ENCODE data around the gene LPP. TPM values are rescaled to one million over a fixed set of nuclear protein-coding genes. Genes with fewer than 3 reads are reported as not detected.

The LPP gene
- total RNA-seq, 1 experiment from 2014 or later = 54.0 TPM

- H3K27me3 ChIP-seq (ENCODE audit: insufficient read depth, low read length) = no peaks in the 10 kb centered on the region
- no peaks in the 10 kb centered on the region for H3K9me2 ChIP-seq (ENCODE audit: insufficient read depth)
- no peaks in the 10 kb centered on the region for H3K36me3 ChIP-seq (ENCODE audit: control insufficient read depth in 1 of 2, insufficient read depth in 2 of 2, low read length in 2 of 2)
- 0 out of 4 replicates have a peak, but pooled peaks cover 0 to 4% of the 10 kb centered on the region in 2 experiments for H3K4me1 ChIP-seq (ENCODE audit: control insufficient read depth in 1 of 2, insufficient read depth in 2 of 2, low read length in 2 of 2)
- H3K9me3 ChIP-seq (ENCODE audit: control insufficient read depth in 1 of 2, insufficient read depth in 1 of 2, low read depth in 1 of 2, low read length in 2 of 2) = no peaks in the 10 kb centered on the region
- intact Hi-C loops (cut with micrococcal nuclease) = loop anchor here (5.0 kb wide), 2 partner anchors 314 to 1086 kb away; partner anchors contain the start of gene BCL6
- H3K4me3 ChIP-seq (replicated peaks in 1 of 2; ENCODE audit: low read depth in 1 of 2, low read length in 2 of 2) = no peak overlapping the region
- H2AFZ ChIP-seq (ENCODE audit: low read depth, low read length, poor library complexity, severe bottlenecking) = no peak overlapping the region
- TF ChIP-seq EZH2phosphoT487 (IDR thresholded peaks at IDR 0.05; ENCODE audit: borderline replicate concordance) = no peak
- TF ChIP-seq FOSL1 (IDR thresholded peaks at IDR 0.05; ENCODE audit: low read depth) = no peak
- no peak for TF ChIP-seq ELF1 (IDR thresholded peaks at IDR 0.05; ENCODE audit: borderline replicate concordance, low read depth)
- TF ChIP-seq RAD21 (IDR thresholded peaks at IDR 0.05; ENCODE audit: low read depth) = no peak
- no peak for TF ChIP-seq ZNF274 (IDR thresholded peaks at IDR 0.05; ENCODE audit: low read depth, low read length)
- TF ChIP-seq TCF7L2 (IDR thresholded peaks at IDR 0.05; ENCODE audit: borderline replicate concordance, extremely low read depth, insufficient read depth, insufficient read length) = no peak
- no peak for TF ChIP-seq SIN3A (IDR thresholded peaks at IDR 0.05; ENCODE audit: low read depth)
- no peaks in the 10 kb centered on the region for H3K79me2 ChIP-seq (ENCODE audit: insufficient read depth, low read length)
- ChIA-PET CTCF (no interaction called here), RAD21 (ENCODE audit: low non-redundant PET in 1 of 2, low total read pairs in 2 of 2, uncharacterized antibody in 2 of 2, unreplicated experiment in 2 of 2) (no interaction called here), POLR2A (no interaction called here)
- DNase-seq (ENCODE audit: low read depth, low spot score) = no peak
- H3K27ac ChIP-seq (ENCODE audit: low read depth, low read length) = no peak overlapping the region
- no TSS peak for BruUV-seq (replicated peaks)
- no peak for ATAC-seq
- no peak overlapping the region for H3K4me2 ChIP-seq (ENCODE audit: low read length)
- H3K9ac ChIP-seq (ENCODE audit: low read length) = no peak overlapping the region
- no peaks in the 10 kb centered on the region for H4K20me1 ChIP-seq (ENCODE audit: insufficient read depth)
Measured at GRCh38 chr3:188832961-188833721, 679.2 kb downstream of the LPP start.

- ATAC-seq (peak; percentile 66), DNase-seq (ENCODE audit: low read depth, low spot score) (peak; percentile 4)
- no TSS peak for BruUV-seq (replicated peaks)
- H3K27ac ChIP-seq (ENCODE audit: low read depth, low read length) = no peak overlapping the region
- TF ChIP-seq CTCF (IDR thresholded peaks at IDR 0.05 in 2 of 3, conservative IDR thresholded peaks at IDR 0.05 in 1 of 3; ENCODE audit: borderline replicate concordance in 1 of 3, insufficient read depth in 1 of 3, low read depth in 2 of 3, low read length in 2 of 3) = peak in 2 of 3 experiments; percentile 29 to 46; a peak in 3 of 6 replicates
- no peak for TF ChIP-seq ATF3 (IDR thresholded peaks at IDR 0.05)
- TF ChIP-seq RAD21 (IDR thresholded peaks at IDR 0.05; ENCODE audit: low read depth) = peak; percentile 34; the same call in 1 of the 2 replicates
- H3K27me3 ChIP-seq (ENCODE audit: insufficient read depth, low read length) = no peaks in the 10 kb centered on the region
- no peaks in the 10 kb centered on the region for H3K9me3 ChIP-seq (ENCODE audit: control insufficient read depth in 1 of 2, insufficient read depth in 1 of 2, low read depth in 1 of 2, low read length in 2 of 2)
- CTCF ChIA-PET = no interaction called here
- H3K36me3 ChIP-seq (ENCODE audit: control insufficient read depth in 1 of 2, insufficient read depth in 2 of 2, low read length in 2 of 2) = no peaks in the 10 kb centered on the region
- H3K79me2 ChIP-seq (ENCODE audit: insufficient read depth, low read length) = no peaks in the 10 kb centered on the region
- no peaks in the 10 kb centered on the region for H3K9me2 ChIP-seq (ENCODE audit: insufficient read depth)
- H3K4me2 ChIP-seq (ENCODE audit: low read length) = no peak overlapping the region
- no peaks in the 10 kb centered on the region for H4K20me1 ChIP-seq (ENCODE audit: insufficient read depth)
- RAD21 ChIA-PET (ENCODE audit: low non-redundant PET in 1 of 2, low total read pairs in 2 of 2, uncharacterized antibody in 2 of 2, unreplicated experiment in 2 of 2) = no interaction called here
- H3K9ac ChIP-seq (ENCODE audit: low read length) = no peak overlapping the region
- intact Hi-C loops (cut with micrococcal nuclease) = loop anchor here (5.0 kb wide), 2 partner anchors 313 to 1087 kb away; partner anchors contain the start of gene BCL6
- POLR2A ChIA-PET = no interaction called here
- 0 out of 4 replicates have a peak, but pooled peaks cover 0 to 4% of the 10 kb centered on the region in 2 experiments for H3K4me1 ChIP-seq (ENCODE audit: control insufficient read depth in 1 of 2, insufficient read depth in 2 of 2, low read length in 2 of 2)
- no peak overlapping the region for H3K4me3 ChIP-seq (replicated peaks in 1 of 2; ENCODE audit: low read depth in 1 of 2, low read length in 2 of 2)
- no peak overlapping the region for H2AFZ ChIP-seq (ENCODE audit: low read depth, low read length, poor library complexity, severe bottlenecking)
Measured at GRCh38 chr3:188834349-188834748, 680.4 kb downstream of the LPP start.
